IgD-negative memory B cell (primary cell): ENCODE measurements around the gene PLAAT3. TPM values are rescaled to one million over a fixed set of nuclear protein-coding genes. Genes with fewer than 3 reads are reported as not detected.
"Not testable (repeated sequence)": the region's sequence is repeated elsewhere in the genome, so short reads cannot be mapped to it uniquely, and the experiment has no call there.

Experiments used
- H3K27ac Mint-ChIP-seq, 3 donors: one replicate each; pipeline ENCODE4 v1.8.0; 2020 to 2022; ENCODE audit warnings: mild to moderate bottlenecking in 3 of 3, mixed read lengths in 3 of 3, moderate library complexity in 1 of 3
- H3K27me3 Mint-ChIP-seq: one replicate; pipeline ENCODE4 v1.8.0; 2021; ENCODE audit warnings: mixed read lengths
- H3K36me3 Mint-ChIP-seq: one replicate; pipeline ENCODE4 v1.8.0; 2020; ENCODE audit warnings: mild to moderate bottlenecking, mixed read lengths
- H3K4me1 Mint-ChIP-seq, 3 donors: one replicate each; pipeline ENCODE4 v1.8.0; 2020 to 2022; ENCODE audit warnings: mixed read lengths in 3 of 3, mild to moderate bottlenecking in 1 of 3
- H3K4me3 Mint-ChIP-seq, 4 donors: one replicate each; pipeline ENCODE4 v1.8.0; 2020 to 2022; ENCODE audit warnings: mild to moderate bottlenecking in 4 of 4, mixed read lengths in 4 of 4, moderate library complexity in 3 of 4
- H3K9me3 Mint-ChIP-seq, 3 donors: one replicate each; pipeline ENCODE4 v1.8.0; 2020 to 2021; ENCODE audit warnings: mixed read lengths in 3 of 3, mild to moderate bottlenecking in 1 of 3
- polyA plus RNA-seq: library from polyadenylated mRNA; unstranded; fragments of 300-500 nt; fragmentation: Illumina TruSeq; gene quantifications from one replicate; pipeline ENCODE4 v1.2.3, GENCODE V29; 2021

PLAAT3 gene
- polyA plus RNA-seq, 1 donor from 2014 or later, result 6.5 TPM

- Mint-ChIP-seq H3K9me3 (no peaks in the 10 kb centered on the region), H3K4me3 (no peak overlapping the region), H3K27ac (peak overlapping the region in 1 of 3 donors; percentile 13), H3K4me1 (peaks cover 16 to 33% (median 16%) of the 10 kb centered on the region in 3 donors), H3K36me3 (no peaks in the 10 kb centered on the region), H3K27me3 (peaks cover 2% of the 10 kb centered on the region)
These were observed 84.2 kb downstream of the PLAAT3 start for GRCh38 chr11:63530021-63530420.

- H3K27me3 Mint-ChIP-seq, H3K9me3 Mint-ChIP-seq, H3K4me3 Mint-ChIP-seq, H3K36me3 Mint-ChIP-seq: not testable (repeated sequence)
- Mint-ChIP-seq H3K4me1 (peaks cover 13 to 30% (median 15%) of the 10 kb centered on the region in 3 donors), H3K27ac (peak overlapping the region in 1 of 3 donors; percentile 65)
These were observed 84.9 kb downstream of the PLAAT3 start for GRCh38 chr11:63529373-63529772.

GRCh38 chr11:63528729-63529278, 85.4 kb downstream of the PLAAT3 start:
- peaks cover 12 to 28% (median 13%) of the 10 kb centered on the region in 3 donors for H3K4me1 Mint-ChIP-seq
- H3K4me3 Mint-ChIP-seq, H3K27ac Mint-ChIP-seq, H3K27me3 Mint-ChIP-seq, H3K9me3 Mint-ChIP-seq, H3K36me3 Mint-ChIP-seq: not testable (repeated sequence)

GRCh38 chr11:63528156-63528555, 86.1 kb downstream of the PLAAT3 start:
- H3K4me3 Mint-ChIP-seq, H3K9me3 Mint-ChIP-seq, H3K36me3 Mint-ChIP-seq, H3K27me3 Mint-ChIP-seq, H3K27ac Mint-ChIP-seq: not testable (repeated sequence)
- H3K4me1 Mint-ChIP-seq, result peaks cover 11 to 24% (median 12%) of the 10 kb centered on the region in 3 donors

DNA sequence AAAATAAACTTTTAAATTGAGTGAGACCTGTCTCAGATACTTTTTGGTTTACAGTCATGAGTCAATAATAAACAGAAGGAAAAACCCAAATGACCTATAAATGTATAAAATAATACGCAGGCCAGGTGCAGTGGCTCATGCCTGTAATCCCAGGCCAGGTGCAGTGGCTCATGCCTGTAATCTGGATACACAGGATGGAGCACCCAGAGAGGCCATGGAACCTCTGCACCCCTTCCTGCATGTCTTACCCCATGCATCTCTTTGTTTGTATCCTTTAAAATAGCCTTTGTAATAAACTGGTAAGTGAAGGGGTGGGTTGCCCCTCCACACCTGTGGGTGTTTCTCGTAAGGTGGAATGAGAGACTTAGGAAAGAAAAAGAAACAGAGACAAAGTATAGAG, 86.6 kb downstream of the PLAAT3 start:
- Mint-ChIP-seq H3K4me3 (no peak overlapping the region), H3K4me1 (peaks cover 11 to 24% (median 12%) of the 10 kb centered on the region in 3 donors), H3K36me3 (no peaks in the 10 kb centered on the region), H3K9me3 (peaks cover 0 to 5% (median 0%) of the 10 kb centered on the region in 3 donors), H3K27ac (no peak overlapping the region), H3K27me3 (peaks cover 4% of the 10 kb centered on the region)

Other genes starting within 250 kb of the PLAAT3 start
- not detected for gene SLC22A9, start 244.6 kb downstream of the PLAAT3 start, polyA plus RNA-seq
- gene PLAAT5, start 123.3 kb downstream of the PLAAT3 start, polyA plus RNA-seq, result not detected
- gene LGALS12, start 108.3 kb downstream of the PLAAT3 start, polyA plus RNA-seq, result 0.39 TPM
- gene PLAAT4, start 77.6 kb downstream of the PLAAT3 start, polyA plus RNA-seq, result 97.1 TPM
- 6.4 TPM for gene PLAAT2, start 51.1 kb downstream of the PLAAT3 start, polyA plus RNA-seq
- gene ATL3, start 56.9 kb upstream of the PLAAT3 start, polyA plus RNA-seq, result 16.2 TPM
- 27.1 TPM for gene RTN3, start 67.1 kb upstream of the PLAAT3 start, polyA plus RNA-seq
- gene ZFTA, start 154.3 kb upstream of the PLAAT3 start, polyA plus RNA-seq, result 0.39 TPM
- gene SPINDOC, start 199.0 kb upstream of the PLAAT3 start, polyA plus RNA-seq, result 0.94 TPM
- gene MARK2, start 224.7 kb upstream of the PLAAT3 start, polyA plus RNA-seq, result 50.8 TPM